Measurements from ENCODE around the gene SAMD10. TPM values are rescaled to one million over a fixed set of nuclear protein-coding genes. Genes with fewer than 3 reads are reported as not detected.

The SAMD10 gene
- total and polyA plus RNA-seq, 10 of the 15 experiments (the other 5 are each of a cell fraction or from before 2014, with no cell fraction given): 1.3 to 51.4 (median 17.9) TPM

DNA sequence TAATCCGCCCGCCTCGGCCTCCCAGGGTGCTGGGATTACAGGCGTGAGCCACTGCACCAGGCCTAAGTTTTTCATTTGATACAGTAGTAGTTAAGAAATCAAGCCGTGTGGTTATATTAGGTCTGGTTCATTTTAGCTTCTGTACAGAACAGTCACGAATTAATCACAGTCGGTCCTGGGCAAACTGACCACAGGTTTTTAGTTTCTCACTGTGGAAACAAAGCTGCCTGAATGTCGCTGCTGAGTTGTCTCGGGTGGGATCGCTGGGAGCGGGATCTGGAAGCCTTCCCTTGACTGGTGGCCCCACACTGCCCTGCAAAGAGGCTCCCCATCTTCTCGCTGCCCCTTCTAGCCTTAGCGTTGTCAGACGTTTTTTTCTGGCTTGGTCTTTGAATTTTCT, 41.8 kb downstream of the SAMD10 start:
- no peak for DNase-seq (ENCODE audit: low read depth, low spot score)
- no peak for FAIRE-seq
- POLR2A ChIA-PET: no interaction called here
- SMC1A ChIA-PET (ENCODE audit: uncharacterized antibody, unreplicated experiment): no interaction called here
- Histone ChIP-seq H3K79me2 (ENCODE audit: control insufficient read depth, insufficient read depth, low read length) (no peaks in the 10 kb centered on the region), H3K9ac (ENCODE audit: control insufficient read depth, insufficient read depth, low read length) (no peak overlapping the region), H3K36me3 (ENCODE audit: control insufficient read depth in 2 of 2, insufficient read depth in 2 of 2, low read length in 1 of 2) (peaks cover 2 to 29% of the 10 kb centered on the region in 2 experiments; a peak in 3 of 4 replicates), H3K27me3 (replicated peaks in 1 of 2; ENCODE audit: control insufficient read depth in 2 of 2, insufficient read depth in 2 of 2, low read length in 1 of 2) (no peaks in the 10 kb centered on the region), H3K9me3 (replicated peaks; ENCODE audit: control insufficient read depth, insufficient read depth, low read length) (no peaks in the 10 kb centered on the region; the same call in 2 of the 3 replicates), H3K27ac (ENCODE audit: control insufficient read depth, insufficient read depth) (no peak overlapping the region), H3K4me2 (ENCODE audit: control insufficient read depth, insufficient read depth) (no peak overlapping the region), H4K20me1 (ENCODE audit: control insufficient read depth, insufficient read depth) (no peaks in the 10 kb centered on the region), H3K4me3 (no peak overlapping the region), H2AFZ (ENCODE audit: control insufficient read depth, low read depth, low read length) (no peak overlapping the region), H3K4me1 (ENCODE audit: control insufficient read depth, insufficient read depth, low read length) (no peaks in the 10 kb centered on the region)
- intact Hi-C loops (cut with micrococcal nuclease; ENCODE audit: unreplicated experiment) (no loop called here), in situ Hi-C loops (cut with MboI) (no loop called here)
- 92% methylated on average over 14 of the region's 14 CpGs for WGBS (ENCODE audit: insufficient coverage, insufficient replicate concordance, low lambda C conversion rate, missing lambda C conversion rate)
- BruUV-seq (replicated peaks): no TSS peak
- CTCF ChIA-PET: no interaction called here
- ATAC-seq: no peak
- RAD21 ChIA-PET (ENCODE audit: unreplicated experiment): no interaction called here
- no peak for TF ChIP-seq BHLHE40 (IDR thresholded peaks at IDR 0.05; ENCODE audit: borderline replicate concordance in 1 of 2, low read depth in 2 of 2, low read length in 1 of 2)
- TF ChIP-seq TARDBP (IDR thresholded peaks at IDR 0.05; ENCODE audit: borderline replicate concordance): no peak
- TF ChIP-seq NBN (IDR thresholded peaks at IDR 0.05): no peak
- TF ChIP-seq FOS (IDR thresholded peaks at IDR 0.05; ENCODE audit: borderline replicate concordance, extremely low read depth, insufficient read length): no peak
- TF ChIP-seq KDM1A (IDR thresholded peaks at IDR 0.05; ENCODE audit: borderline replicate concordance): no peak
- no peak for TF ChIP-seq TCF12 (IDR thresholded peaks at IDR 0.05; ENCODE audit: low read depth, low read length)
- TF ChIP-seq TAF1 (IDR thresholded peaks at IDR 0.05; ENCODE audit: borderline replicate concordance, low read depth, low read length): no peak
- TF ChIP-seq, protein P1, sequence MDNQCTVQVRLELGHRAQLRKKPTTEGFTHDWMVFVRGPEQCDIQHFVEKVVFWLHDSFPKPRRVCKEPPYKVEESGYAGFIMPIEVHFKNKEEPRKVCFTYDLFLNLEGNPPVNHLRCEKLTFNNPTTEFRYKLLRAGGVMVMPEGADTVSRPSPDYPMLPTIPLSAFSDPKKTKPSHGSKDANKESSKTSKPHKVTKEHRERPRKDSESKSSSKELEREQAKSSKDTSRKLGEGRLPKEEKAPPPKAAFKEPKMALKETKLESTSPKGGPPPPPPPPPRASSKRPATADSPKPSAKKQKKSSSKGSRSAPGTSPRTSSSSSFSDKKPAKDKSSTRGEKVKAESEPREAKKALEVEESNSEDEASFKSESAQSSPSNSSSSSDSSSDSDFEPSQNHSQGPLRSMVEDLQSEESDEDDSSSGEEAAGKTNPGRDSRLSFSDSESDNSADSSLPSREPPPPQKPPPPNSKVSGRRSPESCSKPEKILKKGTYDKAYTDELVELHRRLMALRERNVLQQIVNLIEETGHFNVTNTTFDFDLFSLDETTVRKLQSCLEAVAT (IDR thresholded peaks at IDR 0.05): no peak
- TF ChIP-seq PML (IDR thresholded peaks at IDR 0.05; ENCODE audit: low read length): no peak
- no peak for TF ChIP-seq HSF1 (IDR thresholded peaks at IDR 0.05; ENCODE audit: low read depth, low read length)
- TF ChIP-seq, protein P2, sequence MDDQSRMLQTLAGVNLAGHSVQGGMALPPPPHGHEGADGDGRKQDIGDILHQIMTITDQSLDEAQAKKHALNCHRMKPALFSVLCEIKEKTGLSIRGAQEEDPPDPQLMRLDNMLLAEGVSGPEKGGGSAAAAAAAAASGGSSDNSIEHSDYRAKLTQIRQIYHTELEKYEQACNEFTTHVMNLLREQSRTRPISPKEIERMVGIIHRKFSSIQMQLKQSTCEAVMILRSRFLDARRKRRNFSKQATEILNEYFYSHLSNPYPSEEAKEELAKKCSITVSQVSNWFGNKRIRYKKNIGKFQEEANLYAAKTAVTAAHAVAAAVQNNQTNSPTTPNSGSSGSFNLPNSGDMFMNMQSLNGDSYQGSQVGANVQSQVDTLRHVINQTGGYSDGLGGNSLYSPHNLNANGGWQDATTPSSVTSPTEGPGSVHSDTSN (IDR thresholded peaks at IDR 0.05; ENCODE audit: insufficient replicate concordance, low read depth, low read length): no peak
- no peak for TF ChIP-seq POLR2AphosphoS2 (IDR thresholded peaks at IDR 0.05; ENCODE audit: low read depth, low read length)
- no peak for TF ChIP-seq SREBF2 (IDR thresholded peaks at IDR 0.05; ENCODE audit: low read length)
- TF ChIP-seq, protein P3, sequence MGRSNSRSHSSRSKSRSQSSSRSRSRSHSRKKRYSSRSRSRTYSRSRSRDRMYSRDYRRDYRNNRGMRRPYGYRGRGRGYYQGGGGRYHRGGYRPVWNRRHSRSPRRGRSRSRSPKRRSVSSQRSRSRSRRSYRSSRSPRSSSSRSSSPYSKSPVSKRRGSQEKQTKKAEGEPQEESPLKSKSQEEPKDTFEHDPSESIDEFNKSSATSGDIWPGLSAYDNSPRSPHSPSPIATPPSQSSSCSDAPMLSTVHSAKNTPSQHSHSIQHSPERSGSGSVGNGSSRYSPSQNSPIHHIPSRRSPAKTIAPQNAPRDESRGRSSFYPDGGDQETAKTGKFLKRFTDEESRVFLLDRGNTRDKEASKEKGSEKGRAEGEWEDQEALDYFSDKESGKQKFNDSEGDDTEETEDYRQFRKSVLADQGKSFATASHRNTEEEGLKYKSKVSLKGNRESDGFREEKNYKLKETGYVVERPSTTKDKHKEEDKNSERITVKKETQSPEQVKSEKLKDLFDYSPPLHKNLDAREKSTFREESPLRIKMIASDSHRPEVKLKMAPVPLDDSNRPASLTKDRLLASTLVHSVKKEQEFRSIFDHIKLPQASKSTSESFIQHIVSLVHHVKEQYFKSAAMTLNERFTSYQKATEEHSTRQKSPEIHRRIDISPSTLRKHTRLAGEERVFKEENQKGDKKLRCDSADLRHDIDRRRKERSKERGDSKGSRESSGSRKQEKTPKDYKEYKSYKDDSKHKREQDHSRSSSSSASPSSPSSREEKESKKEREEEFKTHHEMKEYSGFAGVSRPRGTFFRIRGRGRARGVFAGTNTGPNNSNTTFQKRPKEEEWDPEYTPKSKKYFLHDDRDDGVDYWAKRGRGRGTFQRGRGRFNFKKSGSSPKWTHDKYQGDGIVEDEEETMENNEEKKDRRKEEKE (IDR thresholded peaks at IDR 0.05): no peak
- TF ChIP-seq TBL1XR1 (IDR thresholded peaks at IDR 0.05; ENCODE audit: low read depth, low read length): no peak
- TF ChIP-seq ZNF622 (IDR thresholded peaks at IDR 0.05): no peak
- TF ChIP-seq USF2 (IDR thresholded peaks at IDR 0.05; ENCODE audit: borderline replicate concordance, low read depth, low read length): no peak
- TF ChIP-seq ZNF207 (IDR thresholded peaks at IDR 0.05; ENCODE audit: borderline replicate concordance): no peak
- TF ChIP-seq POU2F2 (IDR thresholded peaks at IDR 0.05; ENCODE audit: borderline replicate concordance, low read depth, low read length): no peak

Data from GM12878 (cell line).